Endometrial microvascular endothelial cells (primary cell): ENCODE data around the gene CCL5. TPM values are rescaled to one million over a fixed set of nuclear protein-coding genes. Genes with fewer than 3 reads are reported as not detected.

Experiments
- in situ Hi-C: cut with HindIII; loops from 2 replicates; pipeline ENCODE4 v1.10.0; 2017; ENCODE audit warnings: low sequenced_read_pairs, low pct_unique_long_range_greater_than_20kb; ENCODE audit errors: inconsistent ontology term
- total RNA-seq: library from RNA; depleted of rRNA; stranded (reverse); fragments of >200 nt; gene quantifications from one replicate; pipeline ENCODE4 v1.2.3, GENCODE V29; 2015; ENCODE audit errors: inconsistent ontology term

CCL5 gene
- total RNA-seq, 1 donor from 2014 or later: 0.46 TPM

- in situ Hi-C loops: no loop called here
These were observed 4.9 kb downstream of the CCL5 start for GRCh38 chr17:35875072-35875799.

GRCh38 chr17:35872196-35872980, 7.8 kb downstream of the CCL5 start:
- in situ Hi-C loops: no loop called here

- in situ Hi-C loops: no loop called here
These were observed 9.0 kb downstream of the CCL5 start for GRCh38 chr17:35870906-35871819.

- in situ Hi-C loops: no loop called here
These were observed 11.4 kb downstream of the CCL5 start, which contains the start of gene HEATR9 for GRCh38 chr17:35868737-35869136. HEATR9 (minus strand) TSS chr17:35868891; CDS start chr17:35868742, 149 bp downstream.

GRCh38 chr17:35867574-35867973, 12.6 kb downstream of the CCL5 start:
- in situ Hi-C loops: no loop called here

GRCh38 chr17:35866341-35866950, 13.7 kb downstream of the CCL5 start:
- in situ Hi-C loops: no loop called here

- in situ Hi-C loops: no loop called here
These were observed 14.5 kb downstream of the CCL5 start for GRCh38 chr17:35865412-35866340.

- in situ Hi-C loops: no loop called here
These were observed 15.3 kb downstream of the CCL5 start for GRCh38 chr17:35864853-35865252.

GRCh38 chr17:35856603-35857002, 23.6 kb downstream of the CCL5 start:
- in situ Hi-C loops: no loop called here

- in situ Hi-C loops: no loop called here
These were observed 24.2 kb downstream of the CCL5 start for GRCh38 chr17:35855965-35856364.

GRCh38 chr17:35849469-35850348, 30.5 kb downstream of the CCL5 start:
- in situ Hi-C loops: no loop called here

- in situ Hi-C loops: no loop called here
These were observed 32.4 kb downstream of the CCL5 start for GRCh38 chr17:35847633-35848373.

- in situ Hi-C loops: no loop called here
These were observed 33.2 kb downstream of the CCL5 start for GRCh38 chr17:35847006-35847405.

- in situ Hi-C loops: no loop called here
These were observed 33.9 kb downstream of the CCL5 start for GRCh38 chr17:35846055-35846809.

- in situ Hi-C loops: no loop called here
These were observed 35.6 kb downstream of the CCL5 start for GRCh38 chr17:35844547-35844946.

GRCh38 chr17:35843698-35844097, 36.5 kb downstream of the CCL5 start:
- in situ Hi-C loops: no loop called here
